ENCODE results near the gene SLC12A2.

DNA sequence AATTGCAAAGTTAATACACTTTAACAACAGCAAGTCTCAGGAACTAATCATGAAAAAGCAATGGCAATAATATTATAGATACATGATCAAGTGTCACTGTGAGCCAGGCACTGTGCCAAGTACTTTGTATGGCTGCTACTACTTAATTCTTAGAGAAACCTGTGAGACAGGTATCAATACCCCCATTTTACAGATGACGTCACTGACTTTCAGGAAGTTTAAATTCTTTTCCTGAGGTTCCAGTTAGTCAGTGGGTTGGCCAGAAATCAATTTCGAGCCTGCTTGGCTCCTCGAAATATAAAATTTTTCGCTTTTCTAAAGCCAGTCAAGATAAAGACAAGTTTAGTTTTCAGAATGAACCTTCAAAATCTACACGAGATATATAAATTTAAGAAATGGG is 130.3 kb downstream of the SLC12A2 start:
- TF ChIP-seq EZH2 (IDR thresholded peaks at IDR 0.05; ENCODE audit: insufficient read depth, poor library complexity, severe bottlenecking), result no peak
- no peak for TF ChIP-seq EZH2phosphoT487 (IDR thresholded peaks at IDR 0.05; ENCODE audit: insufficient read depth, low read depth)

Measured in GM23248 (cell line).